ENCODE results near the gene RAB44.

RAB44 gene

DNA sequence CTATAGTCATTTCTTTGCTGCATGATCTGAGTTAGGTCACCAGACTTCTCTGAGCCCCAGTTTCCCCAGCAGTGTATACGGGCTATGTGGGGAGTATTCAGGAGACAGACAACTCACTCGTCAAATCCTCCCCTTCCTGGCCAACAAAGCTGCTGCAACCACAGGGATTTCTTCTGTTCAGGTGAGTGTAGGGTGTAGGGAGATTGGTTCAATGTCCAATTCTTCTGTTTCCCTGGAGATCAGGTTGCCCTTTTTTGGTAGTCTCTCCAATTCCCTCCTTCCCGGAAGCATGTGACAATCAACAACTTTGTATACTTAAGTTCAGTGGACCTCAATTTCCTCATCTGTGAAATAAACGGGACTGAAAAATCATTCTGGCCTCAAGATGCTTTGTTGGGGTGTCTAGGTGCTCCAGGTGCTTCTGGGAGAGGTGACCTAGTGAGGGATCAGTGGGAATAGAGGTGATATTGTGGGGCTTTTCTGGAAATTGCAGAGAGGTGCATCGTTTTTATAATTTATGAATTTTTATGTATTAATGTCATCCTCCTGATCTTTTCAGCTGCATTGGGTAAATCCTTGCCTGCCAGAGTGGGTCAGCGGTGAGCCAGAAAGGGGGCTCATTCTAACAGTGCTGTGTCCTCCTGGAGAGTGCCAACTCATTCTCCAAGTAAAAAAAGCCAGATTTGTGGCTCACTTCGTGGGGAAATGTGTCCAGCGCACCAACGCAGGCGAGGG lies 19.7 kb upstream of the RAB44 start:
- TF ChIP-seq, protein P1, sequence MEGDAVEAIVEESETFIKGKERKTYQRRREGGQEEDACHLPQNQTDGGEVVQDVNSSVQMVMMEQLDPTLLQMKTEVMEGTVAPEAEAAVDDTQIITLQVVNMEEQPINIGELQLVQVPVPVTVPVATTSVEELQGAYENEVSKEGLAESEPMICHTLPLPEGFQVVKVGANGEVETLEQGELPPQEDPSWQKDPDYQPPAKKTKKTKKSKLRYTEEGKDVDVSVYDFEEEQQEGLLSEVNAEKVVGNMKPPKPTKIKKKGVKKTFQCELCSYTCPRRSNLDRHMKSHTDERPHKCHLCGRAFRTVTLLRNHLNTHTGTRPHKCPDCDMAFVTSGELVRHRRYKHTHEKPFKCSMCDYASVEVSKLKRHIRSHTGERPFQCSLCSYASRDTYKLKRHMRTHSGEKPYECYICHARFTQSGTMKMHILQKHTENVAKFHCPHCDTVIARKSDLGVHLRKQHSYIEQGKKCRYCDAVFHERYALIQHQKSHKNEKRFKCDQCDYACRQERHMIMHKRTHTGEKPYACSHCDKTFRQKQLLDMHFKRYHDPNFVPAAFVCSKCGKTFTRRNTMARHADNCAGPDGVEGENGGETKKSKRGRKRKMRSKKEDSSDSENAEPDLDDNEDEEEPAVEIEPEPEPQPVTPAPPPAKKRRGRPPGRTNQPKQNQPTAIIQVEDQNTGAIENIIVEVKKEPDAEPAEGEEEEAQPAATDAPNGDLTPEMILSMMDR (conservative IDR thresholded peaks at IDR 0.05; ENCODE audit: low read length) = no peak
- peak overlapping the region; percentile 43 for H3K4me3 ChIP-seq (ENCODE audit: low read length)
- DNase-seq (ENCODE audit: low read depth) = no peak

- TF ChIP-seq, protein P1 (conservative IDR thresholded peaks at IDR 0.05; ENCODE audit: low read length) = no peak
- peak; percentile 97 for DNase-seq (ENCODE audit: low read depth)
- peak within 1 kb of the TSS; percentile 99 for H3K4me3 ChIP-seq (ENCODE audit: low read length)
These were observed 19.1 kb upstream of the RAB44 start, which contains the start of gene CDKN1A for GRCh38 chr6:36678488-36679042. Gene CDKN1A (plus strand): TSS chr6:36678714. CDS start chr6:36684102, 5,388 bp downstream.

DNA sequence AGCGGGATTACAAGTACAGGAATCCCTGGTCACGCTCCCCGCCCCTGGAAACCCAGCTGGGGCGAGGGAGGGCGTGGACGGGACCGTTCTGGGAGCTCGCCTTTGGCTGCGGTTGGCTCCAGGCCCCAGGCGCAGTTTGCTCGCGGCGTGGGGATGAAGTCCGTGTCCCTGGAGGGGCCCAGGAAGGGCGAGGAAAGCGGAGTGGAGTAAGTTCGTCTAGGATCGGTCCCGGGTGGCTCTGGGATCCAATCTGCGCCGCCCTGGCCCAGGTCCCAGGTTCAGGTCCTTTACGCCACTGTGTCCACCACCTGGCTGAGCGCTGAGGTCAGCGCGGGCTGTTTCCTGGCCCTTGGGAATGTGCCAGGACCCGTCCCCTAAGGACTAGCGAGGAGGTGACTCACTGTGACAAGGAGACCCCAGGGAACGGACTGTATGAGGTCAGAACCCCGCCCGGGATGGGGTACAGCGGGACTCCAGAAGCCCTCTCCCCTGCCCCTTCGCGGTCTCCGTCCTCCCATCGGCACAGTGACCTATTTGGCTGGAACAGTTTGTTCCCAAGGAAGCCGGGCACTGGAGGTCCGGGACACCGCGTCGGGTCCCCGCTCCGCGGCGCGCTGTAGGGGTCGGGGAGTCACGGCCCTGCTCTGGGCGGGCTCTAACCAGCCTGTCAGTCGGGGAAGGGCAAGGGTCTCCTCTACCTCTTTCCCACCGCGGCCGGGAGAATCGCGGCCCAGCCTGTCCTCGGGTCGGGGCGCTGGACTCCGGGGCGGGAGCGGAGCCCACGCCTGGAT lies 18.4 kb upstream of the RAB44 start:
- peak; percentile 59 for DNase-seq (ENCODE audit: low read depth)
- H3K4me3 ChIP-seq (ENCODE audit: low read length) = peak overlapping the region; percentile 99
- TF ChIP-seq, protein P1 (conservative IDR thresholded peaks at IDR 0.05; ENCODE audit: low read length) = no peak

DNA sequence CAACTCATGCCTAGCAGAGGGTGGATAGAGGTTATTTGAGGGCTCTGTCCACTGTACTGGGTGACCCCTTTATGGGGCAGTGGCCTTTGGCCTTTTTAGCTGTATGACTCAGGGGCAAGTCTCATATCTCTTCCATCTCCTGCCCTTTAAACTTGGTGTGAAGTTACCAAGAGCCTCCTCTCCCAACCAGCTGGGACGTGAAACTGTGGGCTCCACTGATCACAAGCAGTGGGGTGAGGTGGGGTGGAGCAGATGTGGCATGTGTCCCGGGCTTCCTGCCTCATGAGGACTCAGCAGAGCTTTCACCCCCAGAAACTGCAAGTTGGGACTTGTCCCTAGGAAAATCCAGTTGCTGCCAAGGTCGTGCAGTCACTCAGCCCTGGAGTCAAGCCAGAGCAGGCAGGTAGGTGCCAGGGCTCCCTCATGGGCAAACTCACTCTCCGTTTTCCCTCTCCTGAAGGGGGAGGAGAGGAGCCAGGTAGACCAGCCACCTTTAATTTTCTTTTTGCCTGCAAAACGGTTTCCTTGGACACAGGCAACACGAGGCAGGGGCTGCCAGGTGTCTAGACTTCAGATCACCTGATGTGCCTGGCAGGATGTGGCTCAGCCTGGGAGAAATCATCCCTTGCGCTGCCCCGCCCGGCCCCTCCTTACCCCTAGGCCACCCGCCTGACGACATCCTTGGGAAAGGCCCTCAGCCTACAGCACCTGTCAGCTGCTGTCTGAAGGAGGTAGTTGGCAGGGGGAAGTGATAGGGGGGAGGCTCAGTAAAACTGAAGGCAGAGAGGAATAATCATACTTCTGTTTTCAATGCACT lies 15.1 kb upstream of the RAB44 start:
- TF ChIP-seq, protein P1 (conservative IDR thresholded peaks at IDR 0.05; ENCODE audit: low read length) = no peak
- peak overlapping the region; percentile 62 for H3K4me3 ChIP-seq (ENCODE audit: low read length)
- DNase-seq (ENCODE audit: low read depth) = peak; percentile 42

- peak overlapping the region; percentile 62 for H3K4me3 ChIP-seq (ENCODE audit: low read length)
- no peak for DNase-seq (ENCODE audit: low read depth)
- TF ChIP-seq, protein P1 (conservative IDR thresholded peaks at IDR 0.05; ENCODE audit: low read length) = no peak
These were observed 14.4 kb upstream of the RAB44 start for GRCh38 chr6:36683145-36683655.

DNA sequence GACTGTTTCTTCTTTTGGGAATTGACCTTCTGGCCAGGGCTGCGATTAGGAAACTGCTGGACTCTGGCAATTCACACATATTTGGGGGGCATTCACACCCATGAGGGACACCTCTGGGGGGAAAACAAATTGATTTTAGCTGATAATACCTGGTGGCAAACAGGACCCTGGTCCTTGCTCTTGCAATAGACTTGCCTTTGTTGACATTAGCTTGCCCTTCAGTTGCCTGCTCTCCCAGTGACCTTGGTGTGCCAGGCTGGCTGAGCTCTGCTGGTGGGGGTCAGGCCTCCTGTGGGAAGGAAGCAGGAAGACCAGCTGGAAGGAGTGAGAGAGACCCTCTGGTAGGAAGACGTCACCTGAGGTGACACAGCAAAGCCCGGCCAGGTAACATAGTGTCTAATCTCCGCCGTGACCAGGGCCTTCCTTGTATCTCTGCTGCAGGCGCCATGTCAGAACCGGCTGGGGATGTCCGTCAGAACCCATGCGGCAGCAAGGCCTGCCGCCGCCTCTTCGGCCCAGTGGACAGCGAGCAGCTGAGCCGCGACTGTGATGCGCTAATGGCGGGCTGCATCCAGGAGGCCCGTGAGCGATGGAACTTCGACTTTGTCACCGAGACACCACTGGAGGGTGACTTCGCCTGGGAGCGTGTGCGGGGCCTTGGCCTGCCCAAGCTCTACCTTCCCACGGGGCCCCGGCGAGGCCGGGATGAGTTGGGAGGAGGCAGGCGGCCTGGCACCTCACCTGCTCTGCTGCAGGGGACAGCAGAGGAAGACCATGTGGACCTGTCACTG lies 13.8 kb upstream of the RAB44 start:
- TF ChIP-seq, protein P1 (conservative IDR thresholded peaks at IDR 0.05; ENCODE audit: low read length) = no peak
- peak overlapping the region; percentile 62 for H3K4me3 ChIP-seq (ENCODE audit: low read length)
- no peak for DNase-seq (ENCODE audit: low read depth)

Measured in AG10803 (cell line).